GM19438 (cell line): ENCODE data around the gene PCMTD2.

Experiments used
- ATAC-seq: cut with Tn5 transposase; IDR thresholded peaks from one replicate; pipeline ENCODE4 v1.9.1; 2021; ENCODE audit warnings: low read depth; ENCODE audit not compliant: unreplicated experiment

Gene PCMTD2

GRCh38 chr20:64255361-64256281 lies at the start of gene PCMTD2:
TSS of gene PCMTD2 (plus strand) at chr20:64255748. CDS start at chr20:64259966, 4,218 bp downstream.
- ATAC-seq = peak; percentile 75

- ATAC-seq = no peak
These were observed 48.9 kb upstream of the PCMTD2 start for GRCh38 chr20:64206614-64207013.

- no peak for ATAC-seq
These were observed 47.6 kb upstream of the PCMTD2 start for GRCh38 chr20:64207641-64208590.

- no peak for ATAC-seq
These were observed 46.4 kb upstream of the PCMTD2 start for GRCh38 chr20:64209148-64209547.

GRCh38 chr20:64210656-64211369 lies 44.7 kb upstream of the PCMTD2 start:
- ATAC-seq = no peak

GRCh38 chr20:64211874-64212658 lies 43.5 kb upstream of the PCMTD2 start:
- ATAC-seq = no peak

GRCh38 chr20:64212755-64213154 lies 42.8 kb upstream of the PCMTD2 start:
- ATAC-seq = no peak

GRCh38 chr20:64214113-64214512 lies 41.4 kb upstream of the PCMTD2 start:
- ATAC-seq = no peak

- no peak for ATAC-seq
These were observed 40.6 kb upstream of the PCMTD2 start for GRCh38 chr20:64214952-64215351.

- ATAC-seq = no peak
These were observed 39.5 kb upstream of the PCMTD2 start for GRCh38 chr20:64216036-64216435.

- no peak for ATAC-seq
These were observed 38.6 kb upstream of the PCMTD2 start for GRCh38 chr20:64216910-64217309.

GRCh38 chr20:64217539-64218221 lies 37.9 kb upstream of the PCMTD2 start:
- ATAC-seq = no peak

- no peak for ATAC-seq
These were observed 36.3 kb upstream of the PCMTD2 start for GRCh38 chr20:64219202-64219601.

GRCh38 chr20:64219730-64220129 lies 35.8 kb upstream of the PCMTD2 start:
- ATAC-seq = no peak

- ATAC-seq = no peak
These were observed 35.1 kb upstream of the PCMTD2 start for GRCh38 chr20:64220420-64220819.

GRCh38 chr20:64220891-64221527 lies 34.5 kb upstream of the PCMTD2 start:
- ATAC-seq = no peak

GRCh38 chr20:64222291-64222735 lies 33.2 kb upstream of the PCMTD2 start:
- ATAC-seq = no peak

- no peak for ATAC-seq
These were observed 32.6 kb upstream of the PCMTD2 start for GRCh38 chr20:64222851-64223525.
